SIG-M5 treated with dmso at 0.1 percent for 504 hours (cell line): ENCODE results near the gene COL25A1.
"Not testable (repeated sequence)": the region's sequence is repeated elsewhere in the genome, so short reads cannot be mapped to it uniquely, and the experiment has no call there.

Experiments
- DNase-seq: peaks from one replicate; lab custom pipeline; 2025; ENCODE audit not compliant: unreplicated experiment; lab: John Stamatoyannopoulos, UW

Gene COL25A1

DNA sequence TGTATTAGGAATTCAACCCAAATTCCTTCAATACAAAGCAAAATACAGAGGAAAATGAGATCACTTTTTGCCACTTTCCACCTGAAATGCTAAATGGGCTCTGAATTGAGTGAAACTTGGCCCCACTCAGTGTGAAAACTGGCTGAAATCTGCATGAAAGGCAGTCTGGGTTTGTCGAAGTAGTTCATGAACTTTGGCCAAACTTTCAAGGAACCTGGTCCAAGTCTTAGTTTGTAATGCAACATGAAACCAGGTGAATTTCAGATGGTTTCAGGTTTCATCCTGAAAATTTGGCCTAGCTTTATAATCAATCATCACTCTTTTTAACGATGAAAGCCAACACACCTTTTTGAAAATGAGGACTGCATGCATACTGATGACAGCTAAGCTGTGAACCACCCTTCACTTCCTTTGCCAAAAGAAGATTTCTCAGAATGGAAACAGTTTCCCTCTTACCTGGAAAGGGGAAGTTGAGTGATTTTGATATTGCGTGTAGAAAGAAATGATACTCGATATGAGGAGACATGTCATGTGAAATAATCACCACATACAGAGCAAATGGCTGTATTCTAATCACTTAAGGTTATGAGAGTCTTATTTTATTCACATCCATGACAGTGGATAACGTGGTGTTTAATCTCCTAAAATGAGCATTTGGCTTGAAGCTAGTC is 329.7 kb downstream of the COL25A1 start:
- DNase-seq, result no peak

GRCh38 chr4:108971473-108971872 is 331.0 kb downstream of the COL25A1 start:
- no peak for DNase-seq

- no peak for DNase-seq
These were observed 336.9 kb downstream of the COL25A1 start for GRCh38 chr4:108965472-108966076.

GRCh38 chr4:108965016-108965415 is 337.4 kb downstream of the COL25A1 start:
- DNase-seq, result no peak

DNA sequence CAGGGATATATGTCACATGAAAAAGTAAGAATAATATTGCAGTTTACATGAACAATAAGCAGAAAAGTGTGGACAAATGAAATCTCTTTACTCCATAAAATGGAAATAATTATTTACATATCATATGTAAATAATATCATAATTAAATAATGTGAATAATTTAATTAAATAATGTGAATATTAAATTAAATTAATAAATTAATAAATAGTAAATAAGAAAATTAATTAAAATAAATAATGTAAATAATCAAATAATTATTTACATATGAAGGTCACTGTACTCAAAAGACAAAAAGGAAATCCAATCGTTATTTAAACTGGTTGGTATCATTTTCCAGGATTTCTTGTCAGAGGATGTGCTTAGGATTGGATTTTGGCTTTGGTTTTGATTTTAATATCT is 338.5 kb downstream of the COL25A1 start:
- no peak for DNase-seq

GRCh38 chr4:108959491-108959890 is 343.0 kb downstream of the COL25A1 start:
- no peak for DNase-seq

DNA sequence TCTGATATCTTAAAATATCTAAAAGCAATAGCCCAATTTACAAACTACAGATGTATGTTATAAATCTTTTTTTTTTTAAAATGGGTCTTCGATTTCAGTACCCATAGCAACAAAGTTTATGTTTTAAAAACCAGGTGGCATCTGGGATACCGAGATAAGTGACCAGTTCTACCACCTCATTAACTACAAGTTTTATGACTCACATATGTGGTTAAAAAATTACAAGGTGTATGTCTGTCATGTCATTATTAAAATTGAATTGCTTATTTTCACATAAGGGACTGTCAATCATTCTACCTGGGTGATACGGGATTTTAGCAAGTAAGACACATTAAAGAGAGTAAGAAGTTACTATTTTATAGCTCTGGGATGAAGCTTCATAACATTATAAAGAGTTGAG is 347.6 kb downstream of the COL25A1 start:
- no peak for DNase-seq

DNA sequence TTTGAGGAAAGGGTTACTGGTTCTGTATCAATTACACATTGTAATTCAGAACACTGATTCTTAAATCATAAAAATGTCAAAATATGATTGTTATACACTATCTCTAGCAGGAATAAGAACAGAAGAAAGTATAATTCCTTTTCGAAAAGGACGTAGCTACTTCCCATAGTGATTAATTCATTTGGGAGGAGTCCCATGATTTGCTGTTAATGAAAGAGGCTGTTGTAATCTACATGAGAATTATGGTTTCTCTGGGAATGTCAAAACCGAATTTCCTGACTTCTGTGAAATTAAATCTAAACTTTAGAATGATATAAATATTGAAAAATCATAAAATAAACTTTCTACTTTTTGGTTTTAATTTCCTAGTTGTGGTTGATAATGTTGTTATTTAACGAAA is 348.5 kb downstream of the COL25A1 start:
- no peak for DNase-seq

- DNase-seq, result no peak
These were observed 352.1 kb downstream of the COL25A1 start for GRCh38 chr4:108950158-108950915.

DNA sequence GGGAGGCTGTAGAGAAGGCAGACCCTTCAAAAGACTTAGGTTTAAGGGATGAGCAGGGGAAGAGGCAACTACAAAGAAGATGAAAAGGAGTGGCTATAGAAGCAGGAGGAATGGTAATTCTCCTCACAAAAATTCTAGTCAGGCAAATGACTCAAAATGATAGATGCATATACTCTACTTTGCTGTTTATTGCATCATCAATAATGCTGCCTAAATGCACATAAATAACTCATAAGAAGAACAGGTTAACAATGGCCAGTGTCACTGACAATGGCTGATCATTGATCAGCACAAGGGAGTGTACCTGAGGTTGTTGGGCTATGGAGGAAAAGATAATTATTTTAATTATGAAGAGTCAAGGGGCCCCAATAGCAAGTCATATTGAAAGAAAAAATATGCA is 354.9 kb downstream of the COL25A1 start:
- DNase-seq, result no peak

DNA sequence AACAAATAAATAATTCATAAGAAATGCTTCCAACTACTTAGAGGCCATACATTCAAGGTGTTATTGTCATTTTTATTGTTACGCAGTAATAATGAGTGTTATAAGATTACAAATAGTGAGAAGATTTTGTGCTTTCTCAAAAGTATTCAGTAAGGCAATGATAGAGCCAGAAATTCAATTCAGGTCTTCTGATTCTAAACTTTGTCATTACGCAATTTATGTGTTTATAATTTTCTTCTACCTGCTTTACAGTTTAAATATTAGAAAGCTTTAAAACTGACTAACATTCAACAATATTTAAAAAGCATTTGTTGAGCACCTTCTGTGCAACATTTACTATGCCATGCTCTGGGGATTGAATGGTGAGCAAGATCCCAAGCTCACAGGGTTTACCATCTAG is 356.2 kb downstream of the COL25A1 start:
- no peak for DNase-seq

DNA sequence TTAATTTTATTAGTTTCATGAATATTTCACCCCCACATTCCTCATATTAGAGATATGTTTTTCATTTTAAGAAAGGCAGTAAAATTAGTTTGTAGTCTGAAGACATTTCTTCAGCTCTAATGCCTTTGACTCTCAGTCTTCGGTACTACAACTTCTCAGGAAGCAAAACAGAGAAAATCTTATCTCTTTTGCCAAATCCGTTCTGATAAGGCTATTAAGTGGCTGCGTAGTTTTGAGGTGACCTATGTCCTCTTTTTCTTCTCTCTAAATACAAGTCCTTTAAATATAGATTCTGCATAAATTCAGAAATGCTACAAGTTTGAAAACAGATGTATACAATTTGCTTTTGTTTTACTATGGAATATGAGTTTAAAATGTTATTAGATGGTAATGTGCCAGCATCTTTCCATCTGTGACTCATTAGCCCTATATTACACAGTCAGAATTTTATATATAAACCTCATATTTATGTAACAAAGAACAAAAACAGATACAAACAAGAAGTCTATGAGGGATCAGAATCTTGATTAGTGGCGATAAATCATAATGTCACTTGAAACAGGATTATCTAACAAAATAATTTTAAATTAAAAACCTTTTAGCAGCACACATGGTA is 358.4 kb downstream of the COL25A1 start:
- no peak for DNase-seq

DNA sequence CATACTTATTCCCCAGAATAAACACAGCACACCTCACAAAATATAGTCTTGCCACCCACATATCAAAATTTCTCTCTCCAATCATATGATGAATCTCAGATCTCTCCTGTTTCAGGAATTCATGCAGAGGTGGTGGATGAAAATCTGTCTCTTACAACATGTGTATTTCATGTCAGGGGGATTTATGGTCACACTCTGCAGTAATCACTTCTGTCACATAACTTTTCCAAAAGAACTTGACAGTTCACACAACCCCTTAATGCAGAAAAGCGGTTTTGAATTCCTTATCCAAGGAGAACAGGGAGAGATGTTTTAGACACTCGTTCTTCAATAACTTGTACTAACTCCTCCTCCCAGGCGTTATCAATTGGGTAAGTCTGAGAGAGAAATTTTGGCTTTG is 359.1 kb downstream of the COL25A1 start:
- DNase-seq, result no peak

DNA sequence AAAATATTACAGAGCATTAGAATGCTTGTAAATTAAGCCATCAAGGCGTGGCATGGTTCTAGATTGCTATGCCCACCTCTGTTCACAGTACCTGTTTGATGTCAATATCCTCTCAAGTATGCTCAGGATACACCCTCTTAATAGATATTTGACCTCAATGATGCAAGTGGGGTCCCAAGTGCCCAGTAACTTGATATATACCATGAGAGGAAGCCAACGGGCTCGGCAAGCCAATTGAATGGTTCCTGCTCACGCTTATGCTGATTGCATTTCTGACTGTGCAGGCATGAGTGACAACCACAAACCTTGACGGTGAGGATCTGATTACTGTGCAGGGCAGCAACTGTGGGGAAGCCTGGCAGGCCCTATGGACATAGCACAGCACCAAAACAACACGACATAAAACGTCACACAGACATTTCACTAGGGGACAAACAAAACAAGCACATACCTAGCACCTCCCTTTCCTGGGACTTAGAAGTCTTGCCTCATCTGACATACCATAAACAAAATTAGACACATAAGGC is 360.5 kb downstream of the COL25A1 start:
- no peak for DNase-seq

DNA sequence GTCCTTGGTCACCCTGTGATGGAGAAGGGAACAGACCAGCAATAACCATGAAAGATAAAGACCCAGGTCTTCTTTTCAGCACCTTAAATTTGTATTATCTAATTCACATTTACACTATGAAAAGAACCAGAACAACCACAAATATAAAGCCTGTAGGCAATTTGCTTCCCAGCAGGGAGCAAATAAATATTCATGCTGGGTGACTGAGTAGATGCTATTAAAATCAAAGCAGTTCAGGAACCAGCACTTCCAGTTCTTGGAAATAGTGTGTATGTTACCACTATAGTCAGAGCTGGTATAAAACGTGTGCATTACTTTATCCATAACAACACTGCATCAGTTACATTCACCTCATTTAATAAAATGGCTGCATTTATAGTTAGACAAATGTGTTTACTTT is 361.8 kb downstream of the COL25A1 start:
- DNase-seq, result no peak

DNA sequence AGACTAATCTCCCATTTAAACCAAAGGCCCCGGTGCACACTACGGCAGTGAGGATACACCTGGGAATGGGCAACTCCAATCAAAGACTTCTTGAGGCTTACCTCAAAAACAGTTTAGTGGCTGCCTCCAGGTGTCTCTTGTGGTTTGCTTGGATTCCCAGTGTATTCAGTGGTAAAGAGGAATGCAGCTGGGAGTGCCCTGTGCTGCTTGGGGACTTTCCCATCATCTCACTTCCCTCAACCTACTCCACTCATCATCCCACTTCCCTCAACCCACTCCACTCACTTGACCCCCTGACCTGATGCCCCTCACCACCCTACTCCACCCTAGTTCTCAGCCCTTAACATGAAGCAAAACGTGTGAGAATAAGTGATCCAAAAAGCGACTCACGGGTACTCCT is 362.3 kb downstream of the COL25A1 start:
- DNase-seq, result no peak

DNA sequence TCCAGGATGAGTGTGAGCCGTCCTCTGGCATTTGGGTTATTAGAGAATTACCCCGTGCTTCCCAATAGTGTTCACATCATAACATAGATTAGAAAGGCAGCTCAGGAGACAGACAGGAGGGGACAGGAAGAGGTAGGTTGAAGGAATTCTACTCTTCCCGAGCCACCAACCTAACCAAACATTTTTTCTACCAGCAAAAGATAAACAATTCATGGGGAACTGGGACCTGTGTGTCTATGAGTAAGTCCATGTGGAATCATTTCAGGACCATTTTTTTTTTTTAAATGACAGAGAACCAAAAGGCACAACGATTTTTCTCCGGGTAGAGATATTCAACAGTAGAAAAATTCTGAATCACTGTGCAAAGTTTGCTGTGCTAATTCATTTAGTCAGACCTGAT is 365.4 kb downstream of the COL25A1 start:
- DNase-seq, result no peak

DNA sequence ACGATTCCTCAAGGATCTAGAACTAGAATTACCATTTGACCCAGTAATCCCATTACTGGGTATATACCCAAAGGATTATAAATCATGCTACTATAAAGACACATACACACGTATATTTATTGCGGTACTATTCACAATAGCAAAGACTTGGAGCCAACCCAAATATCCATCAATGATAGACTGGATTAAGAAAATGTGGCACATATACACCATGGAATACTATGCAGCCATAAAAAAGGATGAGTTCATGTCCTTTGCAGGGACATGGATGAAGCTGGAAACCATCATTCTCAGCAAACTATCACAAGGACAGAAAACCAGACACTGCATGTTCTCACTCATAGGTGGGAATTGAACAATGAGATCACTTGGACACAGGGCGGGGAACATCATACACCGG is 368.5 kb downstream of the COL25A1 start:
- not testable (repeated sequence) for DNase-seq

- no peak for DNase-seq
These were observed 369.4 kb downstream of the COL25A1 start for GRCh38 chr4:108933046-108933445.

DNA sequence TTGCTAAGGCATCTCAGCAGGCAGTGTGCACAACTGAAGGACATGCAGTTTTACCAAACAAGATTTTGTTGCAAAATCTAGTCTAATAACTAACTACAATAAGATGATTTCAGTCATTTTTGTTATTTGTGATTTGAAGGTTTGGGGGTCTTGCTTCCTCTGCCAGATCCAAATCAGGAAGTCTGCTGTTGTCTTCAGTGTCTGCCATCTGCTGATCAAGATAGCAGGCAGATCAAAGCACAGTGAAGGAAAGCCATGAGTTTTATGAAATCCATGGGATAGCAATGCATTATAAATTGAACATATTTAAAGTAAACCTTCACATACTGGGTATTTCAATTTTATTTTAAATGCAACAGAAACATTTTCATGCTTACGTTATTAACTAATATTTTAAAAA is 370.5 kb downstream of the COL25A1 start:
- DNase-seq, result no peak

DNA sequence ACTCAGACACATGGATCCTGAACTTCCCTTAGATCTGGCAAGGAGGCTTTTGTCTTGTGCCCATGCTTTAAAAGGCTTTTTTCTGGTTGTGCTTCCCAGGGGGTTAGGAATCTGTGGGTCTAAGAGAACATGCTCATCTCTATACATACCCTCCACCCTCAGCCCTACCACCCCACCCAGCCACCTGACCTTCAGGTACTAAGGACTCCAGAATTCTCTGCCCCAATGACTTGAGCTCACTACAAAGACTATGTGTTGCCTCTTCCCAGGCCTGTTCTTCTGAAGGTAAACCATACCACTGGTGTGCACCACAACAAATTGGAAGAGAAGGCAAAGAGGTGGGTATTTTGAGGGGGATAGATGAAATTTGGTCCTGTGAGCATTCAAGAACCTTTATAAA is 372.3 kb downstream of the COL25A1 start:
- no peak for DNase-seq

DNA sequence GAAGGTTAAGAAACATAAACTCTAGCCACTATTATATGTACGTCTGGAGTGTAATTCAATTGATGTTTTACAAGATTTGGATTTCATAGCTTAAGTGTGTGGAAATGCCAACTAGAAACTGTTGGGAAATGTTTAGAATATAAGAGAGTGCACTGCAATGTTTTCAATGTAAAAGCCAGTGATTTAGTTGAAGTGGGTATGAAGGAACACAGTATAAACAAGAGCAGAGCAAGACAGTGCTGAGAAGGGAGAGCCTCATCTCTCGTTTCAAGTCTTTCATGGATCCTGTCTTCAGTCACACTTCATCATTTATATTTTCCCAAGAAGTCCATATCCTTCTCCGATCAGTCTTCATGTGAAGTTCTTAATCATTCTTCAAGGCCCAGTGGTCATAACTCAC is 375.7 kb downstream of the COL25A1 start:
- no peak for DNase-seq
